Activated CD4-positive, alpha-beta T cell treated with anti-CD3 and anti-CD28 coated beads for 36 hours (primary cell): ENCODE measurements around the gene SEMA3A. TPM values are rescaled to one million over a fixed set of nuclear protein-coding genes. Genes with fewer than 3 reads are reported as not detected.

ENCODE experiments used
- ATAC-seq: fragments of 200-7000 bp; cut with Tn5 transposase; one replicate; pipeline ENCODE4 v1.10.0; 2021; ENCODE audit warnings: mild to moderate bottlenecking, moderate library complexity
- CTCF ChIA-PET: fragments of 350-600 bp; sonication (Branson Sonifier 250); formaldehyde crosslinking; loops from one replicate; lab custom pipeline; 2021; ENCODE audit warnings: antibody characterized with exemption; lab: Charles Lee
- POLR2A ChIA-PET: fragments of 350-600 bp; sonication (Branson Sonifier 250); formaldehyde crosslinking; loops from one replicate; lab custom pipeline; 2021; ENCODE audit warnings: antibody characterized with exemption, inconsistent platforms; lab: Charles Lee
- DNase-seq: peaks from one replicate; pipeline ENCODE4 v3.0.0-alpha.2; 2020
- H3K27ac Mint-ChIP-seq: one replicate; pipeline ENCODE4 v1.8.0; 2021; ENCODE audit warnings: mixed read lengths
- H3K27me3 Mint-ChIP-seq: one replicate; pipeline ENCODE4 v1.8.0; 2021; ENCODE audit warnings: mixed read lengths
- H3K36me3 Mint-ChIP-seq: one replicate; pipeline ENCODE4 v1.8.0; 2021; ENCODE audit warnings: low read depth, mixed read lengths
- H3K4me1 Mint-ChIP-seq: one replicate; pipeline ENCODE4 v1.8.0; 2021; ENCODE audit warnings: mixed read lengths
- H3K4me3 Mint-ChIP-seq: one replicate; pipeline ENCODE4 v1.8.0; 2021; ENCODE audit warnings: mild to moderate bottlenecking, moderate library complexity, mixed read lengths
- H3K9me3 Mint-ChIP-seq: one replicate; pipeline ENCODE4 v1.8.0; 2021; ENCODE audit warnings: low read depth, mixed read lengths
- intact Hi-C, 2 experiments: fragments of 100-400 bp; cut with DNase I in 1 of 2; cut with micrococcal nuclease in 1 of 2; formaldehyde crosslinking; loops; one replicate each; pipeline versions ENCODE4 v1.14.2 to v1.15.1; 2022 to 2024; cut with DNase I, micrococcal nuclease
- total RNA-seq, 2 experiments: library from RNA; stranded (reverse); gene quantifications; one replicate each; pipeline ENCODE4 v1.2.3, GENCODE V29; 2021

The SEMA3A gene
- total RNA-seq, 2 experiments from 2014 or later, result 1.4 to 1.6 TPM

GRCh38 chr7:84123965-84124547, 70.5 kb downstream of the SEMA3A start:
- POLR2A ChIA-PET, result no interaction called here
- intact Hi-C loops, result no loop called here
- H3K36me3 Mint-ChIP-seq, result no peaks in the 10 kb centered on the region

GRCh38 chr7:84122582-84123360, 71.8 kb downstream of the SEMA3A start:
- POLR2A ChIA-PET, result no interaction called here
- CTCF ChIA-PET, result no interaction called here
- Mint-ChIP-seq H3K9me3 (no peaks in the 10 kb centered on the region), H3K27me3 (no peaks in the 10 kb centered on the region), H3K4me3 (no peak overlapping the region), H3K36me3 (no peaks in the 10 kb centered on the region), H3K27ac (no peak overlapping the region), H3K4me1 (no peaks in the 10 kb centered on the region)
- intact Hi-C loops, result no loop called here
- DNase-seq (no peak), ATAC-seq (no peak)

More at GRCh38 chr7:84123965-84124547, 70.5 kb downstream of the SEMA3A start:
- Mint-ChIP-seq H3K27ac (no peak overlapping the region), H3K4me3 (no peak overlapping the region), H3K27me3 (no peaks in the 10 kb centered on the region), H3K9me3 (no peaks in the 10 kb centered on the region), H3K4me1 (no peaks in the 10 kb centered on the region)
- DNase-seq (no peak), ATAC-seq (no peak)
- CTCF ChIA-PET, result no interaction called here

GRCh38 chr7:84117304-84117703, 77.3 kb downstream of the SEMA3A start:
- ChIA-PET POLR2A (no interaction called here), CTCF (no interaction called here)
- no peak for ATAC-seq
- Mint-ChIP-seq H3K4me3 (no peak overlapping the region), H3K27ac (no peak overlapping the region), H3K27me3 (no peaks in the 10 kb centered on the region), H3K4me1 (no peaks in the 10 kb centered on the region), H3K36me3 (no peaks in the 10 kb centered on the region), H3K9me3 (no peaks in the 10 kb centered on the region)
- DNase-seq, result no peak
- intact Hi-C loops, result no loop called here

GRCh38 chr7:84113906-84114850, 80.4 kb downstream of the SEMA3A start:
- intact Hi-C loops, result no loop called here
- ATAC-seq (no peak), DNase-seq (no peak)
- ChIA-PET CTCF (no interaction called here), POLR2A (no interaction called here)
- Mint-ChIP-seq H3K36me3 (no peaks in the 10 kb centered on the region), H3K4me3 (no peak overlapping the region), H3K27ac (no peak overlapping the region), H3K4me1 (no peaks in the 10 kb centered on the region), H3K9me3 (no peaks in the 10 kb centered on the region), H3K27me3 (no peaks in the 10 kb centered on the region)

GRCh38 chr7:84113286-84113685, 81.3 kb downstream of the SEMA3A start:
- H3K27me3 Mint-ChIP-seq, result no peaks in the 10 kb centered on the region
- CTCF ChIA-PET, result no interaction called here

GRCh38 chr7:84112771-84113170, 81.8 kb downstream of the SEMA3A start:
- intact Hi-C loops, result no loop called here
- CTCF ChIA-PET, result no interaction called here
- POLR2A ChIA-PET, result no interaction called here
- DNase-seq (no peak), ATAC-seq (no peak)
- Mint-ChIP-seq H3K4me3 (no peak overlapping the region), H3K36me3 (no peaks in the 10 kb centered on the region), H3K9me3 (no peaks in the 10 kb centered on the region), H3K4me1 (no peaks in the 10 kb centered on the region), H3K27me3 (no peaks in the 10 kb centered on the region), H3K27ac (no peak overlapping the region)

More at GRCh38 chr7:84113286-84113685, 81.3 kb downstream of the SEMA3A start:
- Mint-ChIP-seq H3K4me3 (no peak overlapping the region), H3K36me3 (no peaks in the 10 kb centered on the region), H3K4me1 (no peaks in the 10 kb centered on the region), H3K9me3 (no peaks in the 10 kb centered on the region), H3K27ac (no peak overlapping the region)
- DNase-seq, result no peak
- POLR2A ChIA-PET, result no interaction called here
- intact Hi-C loops, result no loop called here
- ATAC-seq, result no peak

- H3K27ac Mint-ChIP-seq, result no peak overlapping the region
- no peak overlapping the region for H3K4me3 Mint-ChIP-seq
- intact Hi-C loops, result no loop called here
- H3K36me3 Mint-ChIP-seq, result no peaks in the 10 kb centered on the region
- ChIA-PET POLR2A (no interaction called here), CTCF (no interaction called here)
- H3K9me3 Mint-ChIP-seq, result no peaks in the 10 kb centered on the region
- DNase-seq (no peak), ATAC-seq (no peak)
- no peaks in the 10 kb centered on the region for H3K4me1 Mint-ChIP-seq
- H3K27me3 Mint-ChIP-seq, result no peaks in the 10 kb centered on the region
Measured at GRCh38 chr7:84111842-84112241, 82.7 kb downstream of the SEMA3A start.

- Mint-ChIP-seq H3K9me3 (no peaks in the 10 kb centered on the region), H3K4me3 (no peak overlapping the region), H3K27me3 (no peaks in the 10 kb centered on the region), H3K36me3 (no peaks in the 10 kb centered on the region), H3K4me1 (no peaks in the 10 kb centered on the region), H3K27ac (no peak overlapping the region)
- POLR2A ChIA-PET, result no interaction called here
- ATAC-seq, result no peak
- intact Hi-C loops, result no loop called here
- DNase-seq, result no peak
- CTCF ChIA-PET, result no interaction called here
Measured at GRCh38 chr7:84110400-84110799, 84.2 kb downstream of the SEMA3A start.

- H3K4me1 Mint-ChIP-seq, result no peaks in the 10 kb centered on the region
- no peaks in the 10 kb centered on the region for H3K36me3 Mint-ChIP-seq
- H3K27me3 Mint-ChIP-seq, result no peaks in the 10 kb centered on the region
- no peak overlapping the region for H3K27ac Mint-ChIP-seq
- no peak overlapping the region for H3K4me3 Mint-ChIP-seq
- DNase-seq (no peak), ATAC-seq (no peak)
- no peaks in the 10 kb centered on the region for H3K9me3 Mint-ChIP-seq
- intact Hi-C loops, result no loop called here
- ChIA-PET POLR2A (no interaction called here), CTCF (interaction anchor here (1.0 kb wide), 1 partner anchor 137 kb away, joined by 3 read pairs; no protein-coding TSS in a partner anchor)
Measured at GRCh38 chr7:84108787-84109186, 85.8 kb downstream of the SEMA3A start.

GRCh38 chr7:84108119-84108518, 86.5 kb downstream of the SEMA3A start:
- H3K27ac Mint-ChIP-seq, result no peak overlapping the region
- H3K9me3 Mint-ChIP-seq, result no peaks in the 10 kb centered on the region
- H3K27me3 Mint-ChIP-seq, result no peaks in the 10 kb centered on the region
- no peaks in the 10 kb centered on the region for H3K36me3 Mint-ChIP-seq
- ATAC-seq (no peak), DNase-seq (no peak)
- intact Hi-C loops, result no loop called here
- ChIA-PET CTCF (interaction anchor here (1.0 kb wide), 1 partner anchor 138 kb away, joined by 3 read pairs; no protein-coding TSS in a partner anchor), POLR2A (no interaction called here)
- no peak overlapping the region for H3K4me3 Mint-ChIP-seq
- no peaks in the 10 kb centered on the region for H3K4me1 Mint-ChIP-seq

- H3K27me3 Mint-ChIP-seq, result no peaks in the 10 kb centered on the region
- no peaks in the 10 kb centered on the region for H3K36me3 Mint-ChIP-seq
- no peak overlapping the region for H3K27ac Mint-ChIP-seq
- intact Hi-C loops, result no loop called here
- H3K4me3 Mint-ChIP-seq, result no peak overlapping the region
- ATAC-seq, result no peak
- H3K9me3 Mint-ChIP-seq, result no peaks in the 10 kb centered on the region
- CTCF ChIA-PET, result no interaction called here
- H3K4me1 Mint-ChIP-seq, result no peaks in the 10 kb centered on the region
- POLR2A ChIA-PET, result no interaction called here
- DNase-seq, result no peak
Measured at GRCh38 chr7:84107259-84107658, 87.3 kb downstream of the SEMA3A start.
